AG04450 (cell line): ENCODE results near the gene PKP3. TPM values are rescaled to one million over a fixed set of nuclear protein-coding genes. Genes with fewer than 3 reads are reported as not detected.
A peak's percentile ranks its signal among the peaks of the same experiment; 100 is the strongest.

ENCODE experiments used
- CTCF ChIA-PET: fragments of 300-600, 350-600 bp; formaldehyde crosslinking; extraction: SDS; loops from one replicate; lab custom pipeline; 2022; ENCODE audit warnings: antibody characterized with exemption, inconsistent platforms; lab: Charles Lee
- POLR2A ChIA-PET: fragments of 350-600 bp; formaldehyde crosslinking; extraction: SDS; loops from one replicate; lab custom pipeline; 2021; ENCODE audit warnings: antibody characterized with exemption, inconsistent platforms; lab: Yijun Ruan, JAX
- DNase-seq: peaks from one replicate; pipeline ENCODE4 v3.0.0-alpha.2; 2011; ENCODE audit warnings: low read depth, low spot score
- H3K27ac ChIP-seq: one replicate; pipeline ENCODE4 v1.5.1; 2012; ENCODE audit warnings: low read depth, low read length, control low read depth
- H3K27me3 ChIP-seq: one replicate; pipeline ENCODE4 v1.6.0; 2012; ENCODE audit warnings: low read length; ENCODE audit not compliant: control insufficient read depth, insufficient read depth
- H3K4me3 ChIP-seq: 2 replicates; pipeline ENCODE4 v1.5.1; 2011; ENCODE audit warnings: mild to moderate bottlenecking, low read depth, low read length, control low read depth
- H3K9me3 ChIP-seq: 2 replicates; pipeline ENCODE4 v1.5.1; 2012; ENCODE audit warnings: low read length; ENCODE audit not compliant: control insufficient read depth, insufficient read depth
- polyA plus RNA-seq: library from polyadenylated mRNA; depleted of rRNA; stranded (reverse); fragments of >200 nt; gene quantifications from 2 replicates; pipeline ENCODE4 v1.2.3, GENCODE V29; 2011
- TF ChIP-seq, protein P1 (sequence below): IDR thresholded peaks from 2 replicates; pipeline ENCODE4 v1.5.1; 2011; ENCODE audit warnings: low read depth, low read length, control low read depth, inconsistent platforms

Gene PKP3
- polyA plus RNA-seq, 1 experiment, result 0.55 TPM

DNA sequence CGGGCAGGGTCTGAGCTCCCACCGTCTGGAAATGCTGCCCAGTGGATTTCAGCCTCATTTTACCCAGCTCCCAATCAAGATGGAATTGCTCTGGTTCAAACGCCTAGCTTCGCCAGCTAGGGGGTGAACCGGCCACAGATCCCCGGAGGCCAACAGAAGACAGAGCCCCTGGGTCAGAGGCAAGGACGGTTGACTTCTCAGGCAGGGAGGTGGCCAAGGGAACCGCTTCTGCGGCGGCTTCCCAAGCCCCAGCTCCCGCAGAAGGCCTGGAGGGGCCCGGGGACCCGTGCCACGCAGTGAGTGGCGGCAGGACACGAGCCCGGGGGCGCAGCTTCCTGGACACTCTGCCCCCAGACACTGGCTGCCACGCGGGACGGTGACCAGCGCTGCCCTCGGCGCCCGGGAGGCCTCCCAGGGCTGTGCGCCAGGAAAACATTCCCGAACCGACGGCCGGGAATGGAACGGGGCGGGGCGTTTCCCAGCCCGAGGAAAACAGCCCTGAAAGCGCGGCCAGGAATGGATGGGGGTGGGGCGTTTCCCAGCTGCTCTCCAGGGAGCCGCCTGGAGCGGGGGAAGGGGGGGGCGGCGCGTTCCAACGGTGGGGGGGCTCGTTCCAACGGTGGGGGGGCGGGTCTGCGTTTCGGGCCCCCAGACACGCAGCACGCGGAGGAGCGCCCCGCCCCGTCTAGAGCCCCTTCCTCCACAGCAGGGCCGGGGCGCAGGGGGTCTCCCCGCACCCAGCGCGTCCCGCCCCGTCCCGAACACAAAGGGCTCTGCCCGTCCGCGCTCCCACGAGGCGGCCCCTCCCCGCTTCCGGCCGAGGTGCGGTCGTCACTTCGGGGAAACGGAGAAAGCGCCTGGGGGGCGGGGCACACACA is 38.2 kb upstream of the PKP3 start:
- CTCF ChIA-PET, result interaction anchor here (0.6 to 1.5 kb wide), 5 partner anchors 9 to 105 kb away, joined by 3 to 6 read pairs (median 3); no protein-coding TSS in a partner anchor
- no peaks in the 10 kb centered on the region for H3K27me3 ChIP-seq

DNA sequence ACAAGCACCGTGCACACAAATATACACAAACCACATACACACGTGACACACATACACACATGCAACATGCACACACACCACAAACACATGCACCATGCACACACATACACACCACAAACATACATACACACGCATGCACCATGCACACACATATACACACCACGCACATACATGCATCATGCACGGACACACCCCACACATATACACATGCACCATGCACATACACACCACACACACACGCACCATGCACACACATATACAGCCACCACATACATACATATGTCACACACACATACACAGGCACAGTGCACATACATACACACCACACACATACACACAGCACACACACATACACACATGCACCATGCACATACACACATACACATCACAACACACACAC is 37.4 kb upstream of the PKP3 start:
- Histone ChIP-seq H3K27me3 (no peaks in the 10 kb centered on the region), H3K4me3 (no peak overlapping the region), H3K27ac (no peak overlapping the region), H3K9me3 (peaks cover 15% of the 10 kb centered on the region)
- POLR2A ChIA-PET, result interaction anchor here (0.7 to 1.5 kb wide), 4 partner anchors 12 to 149 kb away, joined by 3 to 6 read pairs (median 4); partner anchors contain the start of genes BET1L, IFITM2 and RIC8A
- TF ChIP-seq, protein P1, sequence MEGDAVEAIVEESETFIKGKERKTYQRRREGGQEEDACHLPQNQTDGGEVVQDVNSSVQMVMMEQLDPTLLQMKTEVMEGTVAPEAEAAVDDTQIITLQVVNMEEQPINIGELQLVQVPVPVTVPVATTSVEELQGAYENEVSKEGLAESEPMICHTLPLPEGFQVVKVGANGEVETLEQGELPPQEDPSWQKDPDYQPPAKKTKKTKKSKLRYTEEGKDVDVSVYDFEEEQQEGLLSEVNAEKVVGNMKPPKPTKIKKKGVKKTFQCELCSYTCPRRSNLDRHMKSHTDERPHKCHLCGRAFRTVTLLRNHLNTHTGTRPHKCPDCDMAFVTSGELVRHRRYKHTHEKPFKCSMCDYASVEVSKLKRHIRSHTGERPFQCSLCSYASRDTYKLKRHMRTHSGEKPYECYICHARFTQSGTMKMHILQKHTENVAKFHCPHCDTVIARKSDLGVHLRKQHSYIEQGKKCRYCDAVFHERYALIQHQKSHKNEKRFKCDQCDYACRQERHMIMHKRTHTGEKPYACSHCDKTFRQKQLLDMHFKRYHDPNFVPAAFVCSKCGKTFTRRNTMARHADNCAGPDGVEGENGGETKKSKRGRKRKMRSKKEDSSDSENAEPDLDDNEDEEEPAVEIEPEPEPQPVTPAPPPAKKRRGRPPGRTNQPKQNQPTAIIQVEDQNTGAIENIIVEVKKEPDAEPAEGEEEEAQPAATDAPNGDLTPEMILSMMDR, result no peak
- CTCF ChIA-PET, result no interaction called here
- no peak for DNase-seq

More for the DNA sequence above, 38.2 kb upstream of the PKP3 start:
- peak; percentile 93 for DNase-seq
- TF ChIP-seq, protein P1, result no peak
- Histone ChIP-seq H3K9me3 (peaks cover 8% of the 10 kb centered on the region), H3K4me3 (peak overlapping the region; percentile 45), H3K27ac (peak overlapping the region; percentile 98)
- POLR2A ChIA-PET, result interaction anchor here (0.6 to 1.9 kb wide), 13 partner anchors 11 to 148 kb away, joined by 3 to 8 read pairs (median 4); partner anchors contain the start of genes BET1L, IFITM2 and RIC8A

DNA sequence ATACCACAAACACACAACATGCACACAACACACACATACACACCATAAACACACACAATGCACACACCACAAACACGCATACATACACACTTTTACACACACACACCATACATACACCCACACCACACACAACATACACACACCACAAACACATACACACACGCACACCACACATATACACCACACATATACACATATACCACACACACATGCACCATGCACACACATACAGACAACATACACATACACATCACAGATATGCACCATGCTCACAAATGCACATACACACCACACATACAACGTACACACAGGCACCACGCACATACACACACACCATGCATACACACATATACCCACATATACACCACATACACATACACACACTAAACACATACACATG is 36.4 kb upstream of the PKP3 start:
- H3K4me3 ChIP-seq, result no peak overlapping the region
- no peak for DNase-seq
- TF ChIP-seq, protein P1, result no peak
- no peaks in the 10 kb centered on the region for H3K27me3 ChIP-seq
- ChIA-PET CTCF (no interaction called here), POLR2A (no interaction called here)
- H3K9me3 ChIP-seq, result peaks cover 18% of the 10 kb centered on the region
- H3K27ac ChIP-seq, result no peak overlapping the region

DNA sequence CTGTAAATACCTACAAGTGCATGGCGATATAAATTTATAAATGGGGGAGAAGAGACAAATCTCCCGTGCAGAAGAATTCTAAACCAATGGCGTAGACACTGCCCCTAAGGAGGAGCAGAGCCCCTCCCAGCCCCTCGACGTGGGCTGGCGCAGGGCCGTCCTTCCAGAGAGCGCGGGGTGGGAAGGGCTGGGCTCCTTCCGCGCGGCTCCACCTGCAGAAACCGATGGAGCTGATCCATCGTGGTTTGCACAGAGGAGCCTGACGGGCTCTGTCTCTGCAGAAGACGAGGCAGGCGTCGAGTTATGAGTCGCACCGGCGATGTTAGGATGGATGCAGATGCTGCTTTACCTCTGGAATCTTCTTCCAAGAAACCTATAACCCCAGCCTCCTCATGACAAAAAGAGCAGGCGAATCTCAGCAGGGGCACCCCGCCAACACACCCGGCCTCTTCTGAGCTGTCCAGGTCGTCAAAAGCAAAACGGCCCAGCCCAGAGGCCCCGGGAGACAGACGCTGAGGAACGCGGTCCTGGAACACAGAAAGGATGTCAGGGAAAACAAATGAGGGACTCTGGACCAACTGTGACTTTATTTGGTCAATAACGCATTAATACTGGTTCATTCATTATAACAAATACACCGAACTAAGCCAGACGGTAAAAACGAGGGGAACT is 35.7 kb upstream of the PKP3 start:
- ChIA-PET POLR2A (interaction anchor here (0.8 kb wide), 1 partner anchor 105 kb away, joined by 4 read pairs; no protein-coding TSS in a partner anchor), CTCF (interaction anchor here (0.9 kb wide), 1 partner anchor 53 kb away, joined by 4 read pairs; no protein-coding TSS in a partner anchor)
- H3K4me3 ChIP-seq, result no peak overlapping the region
- DNase-seq, result no peak
- H3K27me3 ChIP-seq, result no peaks in the 10 kb centered on the region
- H3K27ac ChIP-seq, result no peak overlapping the region
- TF ChIP-seq, protein P1, result no peak
- peaks cover 18% of the 10 kb centered on the region for H3K9me3 ChIP-seq
